Measurements from ENCODE around the gene SEBOX. TPM values are rescaled to one million over a fixed set of nuclear protein-coding genes. Genes with fewer than 3 reads are reported as not detected.

The SEBOX gene
- total and polyA plus RNA-seq, 7 donors = not detected

GRCh38 chr17:28386391-28386790 is 21.4 kb upstream of the SEBOX start:
- peaks cover 9 to 58% (median 31%) of the 10 kb centered on the region in 4 donors for H3K36me3 ChIP-seq
- H3K27me3 ChIP-seq = no peaks in the 10 kb centered on the region
- peak; percentile 21 for DNase-seq
- H3K9me3 ChIP-seq = no peaks in the 10 kb centered on the region
- no peak for TF ChIP-seq POLR2AphosphoS5 (IDR thresholded peaks at IDR 0.05)
- TF ChIP-seq EP300 (IDR thresholded peaks at IDR 0.05) = no peak
- no peak for TF ChIP-seq CTCF (IDR thresholded peaks at IDR 0.05)
- TF ChIP-seq POLR2A (IDR thresholded peaks at IDR 0.05) = no peak
- H3K4me3 ChIP-seq = no peak overlapping the region
- intact Hi-C loops (cut with DNase I) = no loop called here
- H3K4me1 ChIP-seq = peaks cover 0 to 2% (median 0%) of the 10 kb centered on the region in 4 donors
- no peak overlapping the region for H3K27ac ChIP-seq

GRCh38 chr17:28385406-28385805 is 20.4 kb upstream of the SEBOX start:
- H3K4me3 ChIP-seq = peak overlapping the region in 3 of 4 donors; percentile 24 to 36 (median 36)
- no peak for DNase-seq
- peaks cover 5 to 48% (median 22%) of the 10 kb centered on the region in 4 donors for H3K36me3 ChIP-seq
- no peaks in the 10 kb centered on the region for H3K27me3 ChIP-seq
- WGBS, 2 donors = 48 to 58% methylated on average over 8 of the region's 8 CpGs
- H3K9me3 ChIP-seq = no peaks in the 10 kb centered on the region
- no peak overlapping the region for H3K27ac ChIP-seq
- peaks cover 0 to 8% (median 0%) of the 10 kb centered on the region in 4 donors for H3K4me1 ChIP-seq
- TF ChIP-seq POLR2AphosphoS5 (IDR thresholded peaks at IDR 0.05) (no peak), CTCF (IDR thresholded peaks at IDR 0.05) (no peak), POLR2A (IDR thresholded peaks at IDR 0.05) (no peak), EP300 (IDR thresholded peaks at IDR 0.05) (no peak)
- intact Hi-C loops (cut with DNase I) = no loop called here

GRCh38 chr17:28385037-28385400 is 20.0 kb upstream of the SEBOX start:
- intact Hi-C loops (cut with DNase I) = no loop called here
- DNase-seq = no peak
- Histone ChIP-seq H3K36me3 (peaks cover 5 to 44% (median 21%) of the 10 kb centered on the region in 4 donors), H3K4me3 (peak overlapping the region in 3 of 4 donors; percentile 24 to 36 (median 36)), H3K27me3 (no peaks in the 10 kb centered on the region), H3K4me1 (peaks cover 0 to 8% (median 0%) of the 10 kb centered on the region in 4 donors), H3K27ac (no peak overlapping the region), H3K9me3 (no peaks in the 10 kb centered on the region)
- TF ChIP-seq POLR2A (IDR thresholded peaks at IDR 0.05) (no peak), CTCF (IDR thresholded peaks at IDR 0.05) (no peak), EP300 (IDR thresholded peaks at IDR 0.05) (no peak), POLR2AphosphoS5 (IDR thresholded peaks at IDR 0.05) (no peak)
- WGBS, 2 donors = 10 to 19% methylated on average over 29 of the region's 29 CpGs

GRCh38 chr17:28384281-28385036 is 19.5 kb upstream of the SEBOX start:
- TF ChIP-seq POLR2A (IDR thresholded peaks at IDR 0.05) (no peak), CTCF (IDR thresholded peaks at IDR 0.05) (no peak), EP300 (IDR thresholded peaks at IDR 0.05) (no peak), POLR2AphosphoS5 (IDR thresholded peaks at IDR 0.05) (no peak)
- DNase-seq = no peak
- WGBS, 2 donors = 9 to 16% methylated on average over 56 of the region's 56 CpGs
- Histone ChIP-seq H3K27ac (no peak overlapping the region), H3K4me3 (peak overlapping the region in 3 of 4 donors; percentile 24 to 36 (median 36)), H3K27me3 (no peaks in the 10 kb centered on the region), H3K9me3 (no peaks in the 10 kb centered on the region), H3K4me1 (peaks cover 0 to 8% (median 0%) of the 10 kb centered on the region in 4 donors), H3K36me3 (peaks cover under 1 to 38% (median 16%) of the 10 kb centered on the region in 4 donors)
- intact Hi-C loops (cut with DNase I) = no loop called here
